HEK293 (cell line): ENCODE results near the gene FRMPD4.

Experiments used
- CTCF ChIA-PET: fragments of 350-600 bp; formaldehyde crosslinking; extraction: SDS; loops from one replicate; lab custom pipeline; 2021; ENCODE audit warnings: antibody characterized with exemption; lab: Yijun Ruan, JAX
- POLR2A ChIA-PET: fragments of 300-600 bp; formaldehyde crosslinking; extraction: SDS; loops from one replicate; lab custom pipeline; 2020; ENCODE audit warnings: antibody characterized with exemption, inconsistent platforms; lab: Yijun Ruan, JAX
- H3K27ac ChIP-seq: fragments of 200-500 bp; sonication (Bioruptor generic); 2 replicates; pipeline ENCODE4 v1.5.1; 2014; ENCODE audit warnings: low read depth, low read length, control low read depth, inconsistent platforms; ENCODE audit errors: extremely low read depth
- H3K36me3 ChIP-seq, 2 experiments: fragments of 200-500 bp in 1 of 2; sonication (Bioruptor generic) in 1 of 2; 1 replicate in 1 of 2; 2 replicates in 1 of 2; pipeline ENCODE4 v1.5.1; 2014 to 2017; ENCODE audit warnings: inconsistent platforms in 2 of 2, low read length in 2 of 2; ENCODE audit not compliant: control insufficient read depth in 2 of 2, insufficient read depth in 1 of 2
- H3K4me1 ChIP-seq: fragments of 200-500 bp; sonication (Bioruptor generic); 2 replicates; pipeline ENCODE4 v1.5.1; 2014; ENCODE audit warnings: mild to moderate bottlenecking, low read length, inconsistent platforms; ENCODE audit not compliant: control insufficient read depth, insufficient read depth
- H3K4me3 ChIP-seq: 2 replicates; pipeline ENCODE4 v1.5.1; 2011; ENCODE audit warnings: low read depth, mild to moderate bottlenecking, control low read depth, low read length, moderate library complexity
- H3K9me3 ChIP-seq: fragments of 200-500 bp; sonication (Bioruptor generic); 2 replicates; pipeline ENCODE4 v1.5.1; 2014; ENCODE audit warnings: low read depth, low read length, inconsistent platforms; ENCODE audit not compliant: control insufficient read depth, insufficient read depth
- EGR2 ChIP-seq: fragments of 450-650 bp; formaldehyde crosslinking; IDR thresholded peaks from 2 replicates; pipeline ENCODE4 v1.5.1; 2016; ENCODE audit warnings: low read depth, missing biosample characterization, missing genetic modification characterization
- HOXC10 ChIP-seq: sonication (generic); formaldehyde crosslinking; IDR thresholded peaks from 2 replicates; pipeline ENCODE4 v1.8.1; 2023; ENCODE audit warnings: mild to moderate bottlenecking, missing genetic modification reagents
- KLF8 ChIP-seq: fragments of 450-650 bp; formaldehyde crosslinking; IDR thresholded peaks from 2 replicates; pipeline ENCODE4 v1.5.1; 2016; ENCODE audit warnings: missing biosample characterization, missing genetic modification characterization
- RBAK ChIP-seq: fragments of 450-650 bp; formaldehyde crosslinking; IDR thresholded peaks from 2 replicates; pipeline ENCODE4 v1.5.1; 2016; ENCODE audit warnings: missing biosample characterization, missing genetic modification characterization
- ZBTB17 ChIP-seq: fragments of 450-650 bp; formaldehyde crosslinking; IDR thresholded peaks from 2 replicates; pipeline ENCODE4 v1.5.1; 2016; ENCODE audit warnings: missing biosample characterization, missing genetic modification characterization
- ZBTB44 ChIP-seq: fragments of 450-650 bp; IDR thresholded peaks from 2 replicates; pipeline ENCODE4 v1.5.1; 2018; ENCODE audit warnings: missing biosample characterization, mild to moderate bottlenecking, missing genetic modification characterization
- ZBTB6 ChIP-seq: fragments of 450-650 bp; formaldehyde crosslinking; IDR thresholded peaks from 2 replicates; pipeline ENCODE4 v1.5.1; 2017; ENCODE audit warnings: missing biosample characterization, missing genetic modification characterization
- ZNF311 ChIP-seq: fragments of 450-650 bp; formaldehyde crosslinking; IDR thresholded peaks from 2 replicates; pipeline ENCODE4 v1.5.1; 2017; ENCODE audit warnings: missing biosample characterization, missing genetic modification characterization, borderline replicate concordance
- ZNF76 ChIP-seq: fragments of 450-650 bp; formaldehyde crosslinking; IDR thresholded peaks from 2 replicates; pipeline ENCODE4; 2016; ENCODE audit warnings: low read depth, missing biosample characterization, missing genetic modification characterization, borderline replicate concordance
- TF ChIP-seq, protein P1 (sequence below): IDR thresholded peaks from 2 replicates; pipeline ENCODE4 v1.6.1; 2011; ENCODE audit warnings: mild to moderate bottlenecking, low read depth, low read length, borderline replicate concordance
- TF ChIP-seq, protein P2 (sequence below): fragments of 450-650 bp; formaldehyde crosslinking; IDR thresholded peaks from 2 replicates; pipeline ENCODE4 v1.5.1; 2016; ENCODE audit warnings: missing biosample characterization, missing genetic modification characterization
- TF ChIP-seq, protein P3 (sequence below): fragments of 450-650 bp; formaldehyde crosslinking; IDR thresholded peaks from 2 replicates; pipeline ENCODE4 v1.5.1; 2017; ENCODE audit warnings: missing biosample characterization, missing genetic modification characterization

FRMPD4 gene

GRCh38 chrX:12292996-12293765 lies 154.9 kb downstream of the FRMPD4 start:
- Histone ChIP-seq H3K9me3 (no peaks in the 10 kb centered on the region), H3K27ac (no peak overlapping the region), H3K4me1 (no peaks in the 10 kb centered on the region), H3K36me3 (no peaks in the 10 kb centered on the region), H3K4me3 (no peak overlapping the region)
- TF ChIP-seq HOXC10 (CRISPR knock-in tag) (no peak), RBAK (tag by site-specific recombination) (no peak)
- TF ChIP-seq, protein P1, sequence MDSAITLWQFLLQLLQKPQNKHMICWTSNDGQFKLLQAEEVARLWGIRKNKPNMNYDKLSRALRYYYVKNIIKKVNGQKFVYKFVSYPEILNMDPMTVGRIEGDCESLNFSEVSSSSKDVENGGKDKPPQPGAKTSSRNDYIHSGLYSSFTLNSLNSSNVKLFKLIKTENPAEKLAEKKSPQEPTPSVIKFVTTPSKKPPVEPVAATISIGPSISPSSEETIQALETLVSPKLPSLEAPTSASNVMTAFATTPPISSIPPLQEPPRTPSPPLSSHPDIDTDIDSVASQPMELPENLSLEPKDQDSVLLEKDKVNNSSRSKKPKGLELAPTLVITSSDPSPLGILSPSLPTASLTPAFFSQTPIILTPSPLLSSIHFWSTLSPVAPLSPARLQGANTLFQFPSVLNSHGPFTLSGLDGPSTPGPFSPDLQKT, result no peak
- CTCF ChIA-PET, result interaction anchor here (0.5 kb wide), 1 partner anchor 272 kb away, joined by 3 read pairs; no protein-coding TSS in a partner anchor
- POLR2A ChIA-PET, result no interaction called here

DNA sequence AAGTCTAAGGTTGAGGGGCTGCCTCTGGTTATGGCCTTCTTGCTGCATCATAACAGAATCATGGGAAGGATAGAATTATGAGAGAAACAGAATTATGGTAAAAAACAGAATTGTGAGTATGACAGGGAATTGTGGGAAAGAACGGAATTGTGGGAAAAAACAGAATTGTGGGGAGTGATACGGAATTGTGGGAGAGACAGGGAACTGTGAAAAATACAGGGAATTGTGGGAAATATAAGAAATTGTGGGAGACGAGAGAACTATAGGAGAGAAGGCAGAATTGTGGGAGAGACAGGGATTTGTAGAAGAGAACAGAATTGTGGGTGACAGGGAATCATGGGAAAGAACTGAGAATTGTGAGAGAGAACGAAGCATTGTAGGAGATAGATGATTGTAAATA lies 159.1 kb downstream of the FRMPD4 start:
- H3K4me3 ChIP-seq, result no peak overlapping the region
- peak; percentile 92 for TF ChIP-seq ZNF76 (tag by site-specific recombination)
- TF ChIP-seq, protein P2, sequence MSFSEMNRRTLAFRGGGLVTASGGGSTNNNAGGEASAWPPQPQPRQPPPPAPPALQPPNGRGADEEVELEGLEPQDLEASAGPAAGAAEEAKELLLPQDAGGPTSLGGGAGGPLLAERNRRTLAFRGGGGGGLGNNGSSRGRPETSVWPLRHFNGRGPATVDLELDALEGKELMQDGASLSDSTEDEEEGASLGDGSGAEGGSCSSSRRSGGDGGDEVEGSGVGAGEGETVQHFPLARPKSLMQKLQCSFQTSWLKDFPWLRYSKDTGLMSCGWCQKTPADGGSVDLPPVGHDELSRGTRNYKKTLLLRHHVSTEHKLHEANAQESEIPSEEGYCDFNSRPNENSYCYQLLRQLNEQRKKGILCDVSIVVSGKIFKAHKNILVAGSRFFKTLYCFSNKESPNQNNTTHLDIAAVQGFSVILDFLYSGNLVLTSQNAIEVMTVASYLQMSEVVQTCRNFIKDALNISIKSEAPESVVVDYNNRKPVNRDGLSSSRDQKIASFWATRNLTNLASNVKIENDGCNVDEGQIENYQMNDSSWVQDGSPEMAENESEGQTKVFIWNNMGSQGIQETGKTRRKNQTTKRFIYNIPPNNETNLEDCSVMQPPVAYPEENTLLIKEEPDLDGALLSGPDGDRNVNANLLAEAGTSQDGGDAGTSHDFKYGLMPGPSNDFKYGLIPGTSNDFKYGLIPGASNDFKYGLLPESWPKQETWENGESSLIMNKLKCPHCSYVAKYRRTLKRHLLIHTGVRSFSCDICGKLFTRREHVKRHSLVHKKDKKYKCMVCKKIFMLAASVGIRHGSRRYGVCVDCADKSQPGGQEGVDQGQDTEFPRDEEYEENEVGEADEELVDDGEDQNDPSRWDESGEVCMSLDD (tag by site-specific recombination), result no peak
- TF ChIP-seq, all 188 proteins: peak for 1
- H3K4me1 ChIP-seq, result no peaks in the 10 kb centered on the region
- H3K9me3 ChIP-seq, result no peaks in the 10 kb centered on the region
- ChIA-PET CTCF (no interaction called here), POLR2A (no interaction called here)
- H3K27ac ChIP-seq, result no peak overlapping the region
- H3K36me3 ChIP-seq, result no peaks in the 10 kb centered on the region

- no peaks in the 10 kb centered on the region for H3K4me1 ChIP-seq
These were observed 163.0 kb downstream of the FRMPD4 start for GRCh38 chrX:12301288-12301687.

More at GRCh38 chrX:12301288-12301687, 163.0 kb downstream of the FRMPD4 start:
- TF ChIP-seq ZNF311 (tag by site-specific recombination), result no peak
- TF ChIP-seq, protein P3, sequence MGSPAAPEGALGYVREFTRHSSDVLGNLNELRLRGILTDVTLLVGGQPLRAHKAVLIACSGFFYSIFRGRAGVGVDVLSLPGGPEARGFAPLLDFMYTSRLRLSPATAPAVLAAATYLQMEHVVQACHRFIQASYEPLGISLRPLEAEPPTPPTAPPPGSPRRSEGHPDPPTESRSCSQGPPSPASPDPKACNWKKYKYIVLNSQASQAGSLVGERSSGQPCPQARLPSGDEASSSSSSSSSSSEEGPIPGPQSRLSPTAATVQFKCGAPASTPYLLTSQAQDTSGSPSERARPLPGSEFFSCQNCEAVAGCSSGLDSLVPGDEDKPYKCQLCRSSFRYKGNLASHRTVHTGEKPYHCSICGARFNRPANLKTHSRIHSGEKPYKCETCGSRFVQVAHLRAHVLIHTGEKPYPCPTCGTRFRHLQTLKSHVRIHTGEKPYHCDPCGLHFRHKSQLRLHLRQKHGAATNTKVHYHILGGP (tag by site-specific recombination), result no peak
- no peak for TF ChIP-seq EGR2
- TF ChIP-seq KLF8, result no peak
- no peak for TF ChIP-seq ZBTB6 (tag by site-specific recombination)
- TF ChIP-seq ZBTB44 (tag by site-specific recombination), result no peak
- TF ChIP-seq ZBTB17, result no peak
- no peaks in the 10 kb centered on the region for H3K36me3 ChIP-seq
- CTCF ChIA-PET, result no interaction called here
- H3K27ac ChIP-seq, result no peak overlapping the region
- no peak overlapping the region for H3K4me3 ChIP-seq
- H3K9me3 ChIP-seq, result no peaks in the 10 kb centered on the region
- POLR2A ChIA-PET, result no interaction called here
